Fibroblast of pulmonary artery (primary cell): Measurements from ENCODE around the gene CHST14.

ENCODE experiments used
- DNase-seq: peaks from one replicate; pipeline ENCODE4 v3.0.0-alpha.2; 2010; ENCODE audit warnings: low read depth
- H3K4me3 ChIP-seq: replicated peaks from 2 replicates; pipeline ENCODE4 v1.5.1; 2011; ENCODE audit warnings: low read depth, mild to moderate bottlenecking, control low read depth, low read length, moderate library complexity
- TF ChIP-seq, protein P1 (sequence below): IDR thresholded peaks from 2 replicates; pipeline ENCODE4 v1.5.1; 2011; ENCODE audit warnings: mild to moderate bottlenecking, control low read depth, low read length, inconsistent platforms; ENCODE audit errors: missing control alignments

CHST14 gene, protein sequence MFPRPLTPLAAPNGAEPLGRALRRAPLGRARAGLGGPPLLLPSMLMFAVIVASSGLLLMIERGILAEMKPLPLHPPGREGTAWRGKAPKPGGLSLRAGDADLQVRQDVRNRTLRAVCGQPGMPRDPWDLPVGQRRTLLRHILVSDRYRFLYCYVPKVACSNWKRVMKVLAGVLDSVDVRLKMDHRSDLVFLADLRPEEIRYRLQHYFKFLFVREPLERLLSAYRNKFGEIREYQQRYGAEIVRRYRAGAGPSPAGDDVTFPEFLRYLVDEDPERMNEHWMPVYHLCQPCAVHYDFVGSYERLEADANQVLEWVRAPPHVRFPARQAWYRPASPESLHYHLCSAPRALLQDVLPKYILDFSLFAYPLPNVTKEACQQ

DNA sequence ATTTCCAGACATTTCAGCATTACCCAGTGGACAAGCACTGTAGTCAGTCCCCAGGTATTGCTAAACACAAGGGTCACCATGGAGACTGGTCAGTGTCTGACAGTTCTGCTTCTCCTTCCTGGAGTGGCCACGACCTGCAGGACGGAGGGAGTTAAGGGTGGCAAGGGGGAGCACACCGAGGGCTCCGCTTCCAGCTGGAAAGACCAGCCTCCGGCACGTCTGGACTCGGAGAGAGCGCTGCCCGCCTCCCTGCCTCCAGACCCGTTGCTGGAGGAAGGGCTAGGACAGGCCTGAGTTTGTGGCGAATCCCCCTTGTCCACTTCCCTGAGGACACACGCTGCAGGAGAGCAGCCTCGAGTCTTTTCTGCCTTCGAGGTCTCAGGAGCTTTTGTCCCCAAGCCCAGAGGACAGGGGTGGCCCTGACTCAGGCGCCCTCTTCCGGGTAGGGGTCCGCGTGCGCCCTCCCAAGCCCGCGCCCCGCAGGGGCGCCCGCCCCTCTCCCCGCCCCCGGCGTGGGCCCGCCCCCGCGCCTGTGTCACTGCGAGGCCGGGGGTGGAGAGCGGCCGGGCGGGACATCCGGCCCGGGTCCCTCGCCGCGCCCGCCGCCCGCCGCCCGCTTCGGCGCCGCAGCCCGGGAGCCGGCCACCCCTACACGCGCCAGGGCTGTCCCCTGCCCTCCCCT, at the start of gene CHST14:
Gene CHST14 (plus strand): TSS at position 562 of the 682 bp plus-strand sequence. CDS start 230 bp downstream, outside the sequence.
- H3K4me3 ChIP-seq: peak within 1 kb of the TSS; percentile 67
- TF ChIP-seq, protein P1, sequence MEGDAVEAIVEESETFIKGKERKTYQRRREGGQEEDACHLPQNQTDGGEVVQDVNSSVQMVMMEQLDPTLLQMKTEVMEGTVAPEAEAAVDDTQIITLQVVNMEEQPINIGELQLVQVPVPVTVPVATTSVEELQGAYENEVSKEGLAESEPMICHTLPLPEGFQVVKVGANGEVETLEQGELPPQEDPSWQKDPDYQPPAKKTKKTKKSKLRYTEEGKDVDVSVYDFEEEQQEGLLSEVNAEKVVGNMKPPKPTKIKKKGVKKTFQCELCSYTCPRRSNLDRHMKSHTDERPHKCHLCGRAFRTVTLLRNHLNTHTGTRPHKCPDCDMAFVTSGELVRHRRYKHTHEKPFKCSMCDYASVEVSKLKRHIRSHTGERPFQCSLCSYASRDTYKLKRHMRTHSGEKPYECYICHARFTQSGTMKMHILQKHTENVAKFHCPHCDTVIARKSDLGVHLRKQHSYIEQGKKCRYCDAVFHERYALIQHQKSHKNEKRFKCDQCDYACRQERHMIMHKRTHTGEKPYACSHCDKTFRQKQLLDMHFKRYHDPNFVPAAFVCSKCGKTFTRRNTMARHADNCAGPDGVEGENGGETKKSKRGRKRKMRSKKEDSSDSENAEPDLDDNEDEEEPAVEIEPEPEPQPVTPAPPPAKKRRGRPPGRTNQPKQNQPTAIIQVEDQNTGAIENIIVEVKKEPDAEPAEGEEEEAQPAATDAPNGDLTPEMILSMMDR: no peak
- DNase-seq: peak; percentile 50

DNA sequence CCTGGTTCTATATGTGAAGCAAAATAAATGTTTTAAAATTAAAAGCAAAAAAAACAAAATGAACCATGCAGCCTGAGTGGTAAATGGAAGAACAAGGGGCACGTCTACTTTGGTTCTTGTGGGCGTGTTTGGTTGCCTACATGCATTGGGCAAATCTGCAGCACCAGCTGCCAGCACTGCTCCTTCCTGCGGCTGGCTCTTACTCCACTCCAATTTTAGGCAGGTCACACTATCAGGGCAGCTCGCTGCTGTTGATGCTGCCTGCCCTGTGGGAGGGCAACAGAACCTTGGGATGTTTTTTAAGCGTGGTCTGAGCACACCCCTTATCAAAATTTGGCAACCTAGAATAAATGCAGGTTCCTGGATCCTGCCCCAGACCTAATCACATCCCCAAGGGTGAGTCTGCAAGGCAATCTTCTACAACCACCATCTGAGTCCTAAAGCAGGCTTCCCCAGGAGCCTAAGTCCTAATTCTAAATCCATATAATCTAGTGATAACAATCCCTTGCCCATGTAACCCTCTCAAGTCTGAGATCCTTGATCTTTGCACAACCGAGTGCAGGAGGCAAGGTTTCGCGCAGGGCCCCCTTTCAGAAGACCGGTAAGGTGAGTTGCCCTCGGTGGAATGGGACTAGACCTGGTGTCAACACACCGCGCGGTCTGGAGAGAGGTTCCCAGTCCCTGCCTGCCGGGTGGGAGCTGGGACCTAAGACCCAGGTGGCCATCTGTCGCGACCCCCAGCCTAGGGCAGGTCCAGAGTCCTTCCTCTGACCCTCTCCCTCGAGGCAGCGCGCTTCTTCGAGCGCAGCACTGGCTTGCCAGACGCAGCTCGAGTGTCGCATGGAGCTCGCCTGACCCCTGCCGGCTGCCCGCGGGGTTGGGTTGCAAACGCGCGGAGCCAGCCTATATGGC, 49.3 kb upstream of the CHST14 start:
- H3K4me3 ChIP-seq: no peak overlapping the region
- DNase-seq: peak; percentile 72
- TF ChIP-seq, protein P1: peak; percentile 93

DNA sequence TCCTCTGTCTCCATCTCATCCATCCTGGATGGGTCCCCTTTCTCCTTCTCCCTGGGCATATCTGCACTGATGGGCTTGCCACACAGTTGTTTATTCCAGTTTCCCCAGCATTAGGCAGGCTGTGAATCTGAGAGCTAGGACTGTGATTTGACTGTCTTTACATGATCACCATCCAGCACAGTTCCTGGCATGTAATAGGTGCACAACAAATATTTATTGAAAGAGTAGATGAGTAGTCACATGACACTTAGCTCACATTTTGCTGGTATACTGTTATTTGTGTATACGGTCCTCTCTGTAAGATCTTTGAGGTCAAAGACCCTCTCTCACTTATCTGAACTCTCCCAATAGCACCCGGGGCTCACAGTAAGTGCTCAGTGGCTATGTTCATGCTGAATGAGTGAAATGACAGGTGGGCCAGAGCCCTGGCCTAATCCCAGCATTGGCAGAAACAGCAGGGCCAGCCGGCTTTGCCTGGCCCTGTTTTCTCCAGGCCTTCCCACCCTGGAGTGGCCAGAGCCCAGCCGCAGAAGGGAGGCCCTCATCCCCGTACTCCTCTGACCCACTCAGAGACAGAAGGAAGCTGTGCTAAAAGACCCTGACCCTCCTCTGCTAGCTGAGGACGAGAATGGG, 46.2 kb upstream of the CHST14 start:
- TF ChIP-seq, protein P1: no peak
- no peak overlapping the region for H3K4me3 ChIP-seq
- no peak for DNase-seq

DNA sequence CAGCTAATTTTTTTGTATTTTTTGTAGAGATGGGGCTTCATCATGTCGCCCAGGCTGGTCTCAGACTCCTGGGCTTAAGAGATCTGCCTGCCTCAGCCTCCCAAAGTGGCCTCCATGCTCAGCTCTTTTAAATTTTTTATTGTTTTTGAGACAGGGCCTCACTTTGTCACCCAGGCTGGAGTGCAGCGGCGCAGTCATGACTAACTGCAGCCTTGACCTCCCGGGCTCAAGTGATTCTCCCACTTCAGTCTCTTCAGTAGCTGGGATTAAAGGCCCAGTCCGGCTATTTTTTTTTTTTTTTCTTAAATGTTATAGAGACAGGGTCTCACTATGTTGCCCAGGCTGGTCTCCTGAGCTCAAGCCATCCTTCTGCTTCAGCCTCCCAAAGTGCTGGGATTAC, 45.1 kb upstream of the CHST14 start:
- H3K4me3 ChIP-seq: no peak overlapping the region
- no peak for DNase-seq
- TF ChIP-seq, protein P1: no peak

DNA sequence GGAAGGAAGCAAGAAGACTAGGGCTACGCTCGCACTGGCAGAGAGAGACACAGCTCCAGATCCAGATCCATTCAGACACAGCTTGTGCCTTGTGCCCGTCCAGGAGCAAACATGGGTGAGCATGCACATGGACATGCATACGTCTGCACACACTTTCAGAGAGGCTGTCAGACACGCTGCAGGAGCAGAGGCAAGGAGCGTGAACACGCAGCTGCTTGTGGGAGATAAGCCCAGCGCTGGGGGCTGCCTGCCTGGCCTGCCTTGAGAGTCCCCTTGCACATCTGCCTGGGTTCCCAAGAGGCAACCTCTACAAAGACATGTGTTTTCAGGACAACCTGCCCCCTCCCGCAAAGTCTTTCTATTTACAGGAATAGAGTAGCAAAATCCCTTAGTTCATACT, 43.6 kb upstream of the CHST14 start:
- H3K4me3 ChIP-seq: no peak overlapping the region
- DNase-seq: no peak
- TF ChIP-seq, protein P1: no peak

DNA sequence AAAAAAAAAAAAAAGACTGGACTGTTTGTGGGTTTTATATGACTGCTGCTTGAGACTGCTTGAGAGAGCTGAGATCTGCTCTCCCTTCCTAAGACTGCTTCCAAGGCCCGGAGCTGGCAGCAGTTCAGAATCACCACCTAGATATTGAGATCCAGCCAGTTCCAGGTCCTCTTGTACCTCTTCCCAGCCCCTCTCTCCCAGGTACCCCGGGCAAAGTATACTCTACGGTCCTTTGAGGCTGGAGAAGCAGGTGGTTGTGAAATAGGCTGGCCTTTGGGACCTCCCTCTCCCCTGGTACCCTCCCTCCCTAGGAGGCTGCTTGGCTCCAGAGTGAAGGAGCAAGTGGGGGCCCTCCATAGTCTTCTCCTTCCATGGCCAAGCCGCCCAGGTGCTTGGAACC, 42.6 kb upstream of the CHST14 start:
- DNase-seq: no peak
- no peak overlapping the region for H3K4me3 ChIP-seq
- TF ChIP-seq, protein P1: no peak
